Measurements from ENCODE around the gene HBEGF. TPM values are rescaled to one million over a fixed set of nuclear protein-coding genes. Genes with fewer than 3 reads are reported as not detected.

The HBEGF gene
- polyA plus RNA-seq, 3 donors: 25.2 to 548 (median 31.6) TPM

DNA sequence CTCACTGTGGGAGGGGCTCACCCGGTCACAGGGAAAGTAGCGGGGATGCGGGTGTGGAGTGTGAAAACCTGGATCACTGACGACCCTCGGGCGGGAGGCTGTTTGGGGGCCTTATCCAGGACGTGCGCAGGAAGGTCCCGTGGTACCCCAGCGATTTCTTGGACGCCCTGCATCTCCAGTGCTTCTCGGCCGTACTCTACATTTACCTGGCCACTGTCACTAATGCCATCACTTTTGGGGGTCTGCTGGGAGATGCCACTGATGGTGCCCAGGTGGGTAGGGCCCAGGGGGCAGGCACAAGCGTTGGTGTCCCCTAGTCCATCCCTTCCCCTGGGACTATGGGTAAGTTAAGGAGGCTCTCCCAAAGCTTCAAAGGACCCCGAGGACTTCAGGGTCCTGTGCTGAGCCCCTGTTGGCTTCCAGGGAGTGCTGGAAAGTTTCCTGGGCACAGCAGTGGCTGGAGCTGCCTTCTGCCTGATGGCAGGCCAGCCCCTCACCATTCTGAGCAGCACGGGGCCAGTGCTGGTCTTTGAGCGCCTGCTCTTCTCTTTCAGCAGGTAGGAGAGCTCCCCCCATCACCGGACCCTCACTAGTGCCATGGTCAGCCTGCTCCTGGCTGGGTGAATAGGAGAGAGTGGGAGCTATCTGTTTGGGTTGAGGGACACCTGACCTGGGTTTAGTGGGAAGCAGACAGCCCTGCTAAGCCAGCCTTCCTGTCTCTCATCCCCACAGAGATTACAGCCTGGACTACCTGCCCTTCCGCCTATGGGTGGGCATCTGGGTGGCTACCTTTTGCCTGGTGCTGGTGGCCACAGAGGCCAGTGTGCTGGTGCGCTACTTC, 17.4 kb upstream of the HBEGF start:
- Histone ChIP-seq H3K4me1 (ENCODE audit: control insufficient read depth in 1 of 2, insufficient read depth in 2 of 2, low read length in 2 of 2) (peaks cover 4 to 5% of the 10 kb centered on the region in 2 donors), H3K9ac (ENCODE audit: insufficient read depth, low read length, poor library complexity, severe bottlenecking) (no peak overlapping the region), H3K27ac (ENCODE audit: low read depth in 1 of 2, low read length in 2 of 2) (no peak overlapping the region), H3K36me3 (replicated peaks in 1 of 2; ENCODE audit: control insufficient read depth in 1 of 2, insufficient read depth in 2 of 2, low read length in 2 of 2) (no peaks in the 10 kb centered on the region), H3K9me3 (replicated peaks in 1 of 2; ENCODE audit: control insufficient read depth in 1 of 2, insufficient read depth in 1 of 2, low read length in 2 of 2) (no peaks in the 10 kb centered on the region), H4K20me1 (ENCODE audit: insufficient read depth, low read length) (no peaks in the 10 kb centered on the region), H3K79me2 (ENCODE audit: insufficient read depth, low read length) (no peaks in the 10 kb centered on the region), H2AFZ (ENCODE audit: insufficient read depth, low read depth, low read length, poor library complexity, severe bottlenecking) (peak overlapping the region; percentile 62), H3K4me2 (replicated peaks; ENCODE audit: extremely low read depth, low read length, poor library complexity, severe bottlenecking) (peak overlapping the region; percentile 59), H3K27me3 (ENCODE audit: control insufficient read depth in 2 of 2, insufficient read depth in 2 of 2, low read length in 2 of 2) (no peaks in the 10 kb centered on the region), H3K4me3 (replicated peaks in 1 of 3; ENCODE audit: low read depth in 2 of 3, low read length in 3 of 3) (no peak overlapping the region)
- intact Hi-C loops (cut with micrococcal nuclease): loop anchor here in 1 of 2 donors (10.0 kb wide), 1 partner anchor 351 kb away; no protein-coding TSS in a partner anchor
- 57% methylated on average over 12 of the region's 20 CpGs for WGBS (ENCODE audit: insufficient coverage)
- peak overlapping the region; percentile 41 to 79 for H3K4me3 Mint-ChIP-seq
- H3K9me3 Mint-ChIP-seq: no peaks in the 10 kb centered on the region
- peaks cover 5% of the 10 kb centered on the region for H3K4me1 Mint-ChIP-seq
- peak overlapping the region in 1 of 7 donors; percentile 63 for H3K27ac Mint-ChIP-seq
- no peak for DNase-seq
- H3K27me3 Mint-ChIP-seq (ENCODE audit: low read depth in 3 of 3): peaks cover 2 to 4% (median 3%) of the 10 kb centered on the region in 3 donors
- H3K36me3 Mint-ChIP-seq: no peaks in the 10 kb centered on the region
- TF ChIP-seq, protein P1, sequence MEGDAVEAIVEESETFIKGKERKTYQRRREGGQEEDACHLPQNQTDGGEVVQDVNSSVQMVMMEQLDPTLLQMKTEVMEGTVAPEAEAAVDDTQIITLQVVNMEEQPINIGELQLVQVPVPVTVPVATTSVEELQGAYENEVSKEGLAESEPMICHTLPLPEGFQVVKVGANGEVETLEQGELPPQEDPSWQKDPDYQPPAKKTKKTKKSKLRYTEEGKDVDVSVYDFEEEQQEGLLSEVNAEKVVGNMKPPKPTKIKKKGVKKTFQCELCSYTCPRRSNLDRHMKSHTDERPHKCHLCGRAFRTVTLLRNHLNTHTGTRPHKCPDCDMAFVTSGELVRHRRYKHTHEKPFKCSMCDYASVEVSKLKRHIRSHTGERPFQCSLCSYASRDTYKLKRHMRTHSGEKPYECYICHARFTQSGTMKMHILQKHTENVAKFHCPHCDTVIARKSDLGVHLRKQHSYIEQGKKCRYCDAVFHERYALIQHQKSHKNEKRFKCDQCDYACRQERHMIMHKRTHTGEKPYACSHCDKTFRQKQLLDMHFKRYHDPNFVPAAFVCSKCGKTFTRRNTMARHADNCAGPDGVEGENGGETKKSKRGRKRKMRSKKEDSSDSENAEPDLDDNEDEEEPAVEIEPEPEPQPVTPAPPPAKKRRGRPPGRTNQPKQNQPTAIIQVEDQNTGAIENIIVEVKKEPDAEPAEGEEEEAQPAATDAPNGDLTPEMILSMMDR (IDR thresholded peaks at IDR 0.05): no peak

DNA sequence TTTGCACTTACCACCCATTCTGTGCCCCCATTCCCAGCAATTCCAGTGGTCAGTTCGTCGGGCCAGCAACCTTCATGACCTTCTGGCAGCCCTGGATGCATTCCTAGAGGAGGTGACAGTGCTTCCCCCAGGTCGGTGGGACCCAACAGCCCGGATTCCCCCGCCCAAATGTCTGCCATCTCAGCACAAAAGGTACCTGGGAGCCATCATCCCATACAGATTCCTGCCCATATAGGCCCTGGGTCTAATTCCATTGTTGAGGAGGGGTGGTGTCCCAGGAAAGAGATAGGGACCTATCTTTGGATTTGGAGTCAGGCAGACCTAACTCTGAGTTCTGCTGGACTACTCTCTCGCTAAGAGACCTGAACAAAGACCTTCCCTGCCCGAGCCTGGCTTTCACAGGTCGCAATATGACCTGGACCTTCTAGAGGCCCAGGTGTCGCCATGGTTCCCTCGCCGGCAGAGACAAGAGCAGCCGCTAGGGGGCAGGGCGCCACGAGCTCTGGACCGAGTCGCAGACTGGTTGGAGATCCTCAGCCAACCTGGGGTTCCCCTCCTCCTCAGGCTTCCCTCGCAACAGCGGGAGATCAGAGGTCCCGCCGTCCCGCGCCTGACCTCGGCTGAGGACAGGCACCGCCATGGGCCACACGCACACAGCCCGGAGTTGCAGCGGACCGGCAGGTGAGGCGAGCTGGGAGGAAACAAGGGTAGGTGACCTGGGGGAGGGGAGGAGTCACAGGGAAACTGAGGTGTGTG, 16.6 kb upstream of the HBEGF start:
- Mint-ChIP-seq H3K36me3 (no peaks in the 10 kb centered on the region), H3K27me3 (ENCODE audit: low read depth in 3 of 3) (peaks cover 2 to 9% (median 4%) of the 10 kb centered on the region in 3 donors), H3K4me1 (peaks cover 5% of the 10 kb centered on the region), H3K27ac (peak overlapping the region in 2 of 7 donors; percentile 40 to 63), H3K4me3 (peak overlapping the region; percentile 41 to 79), H3K9me3 (no peaks in the 10 kb centered on the region)
- H3K4me1 ChIP-seq (ENCODE audit: control insufficient read depth in 1 of 2, insufficient read depth in 2 of 2, low read length in 2 of 2): peaks cover 4 to 5% of the 10 kb centered on the region in 2 donors
- no peaks in the 10 kb centered on the region for H3K27me3 ChIP-seq (ENCODE audit: control insufficient read depth in 2 of 2, insufficient read depth in 2 of 2, low read length in 2 of 2)
- TF ChIP-seq, protein P1 (IDR thresholded peaks at IDR 0.05): peak; percentile 98
- H3K27ac ChIP-seq (ENCODE audit: low read depth in 1 of 2, low read length in 2 of 2): no peak overlapping the region
- peak; percentile 71 to 85 (median 79) for DNase-seq
- no peak overlapping the region for H3K9ac ChIP-seq (ENCODE audit: insufficient read depth, low read length, poor library complexity, severe bottlenecking)
- 11% methylated on average over 26 of the region's 29 CpGs for WGBS (ENCODE audit: insufficient coverage)
- H3K9me3 ChIP-seq (replicated peaks in 1 of 2; ENCODE audit: control insufficient read depth in 1 of 2, insufficient read depth in 1 of 2, low read length in 2 of 2): no peaks in the 10 kb centered on the region
- H4K20me1 ChIP-seq (ENCODE audit: insufficient read depth, low read length): no peaks in the 10 kb centered on the region
- H3K79me2 ChIP-seq (ENCODE audit: insufficient read depth, low read length): no peaks in the 10 kb centered on the region
- no peaks in the 10 kb centered on the region for H3K36me3 ChIP-seq (replicated peaks in 1 of 2; ENCODE audit: control insufficient read depth in 1 of 2, insufficient read depth in 2 of 2, low read length in 2 of 2)
- H3K4me2 ChIP-seq (replicated peaks; ENCODE audit: extremely low read depth, low read length, poor library complexity, severe bottlenecking): peak overlapping the region; percentile 59
- intact Hi-C loops (cut with micrococcal nuclease): loop anchor here in 1 of 2 donors (10.0 kb wide), 1 partner anchor 352 kb away; no protein-coding TSS in a partner anchor
- no peak overlapping the region for H3K4me3 ChIP-seq (replicated peaks in 1 of 3; ENCODE audit: low read depth in 2 of 3, low read length in 3 of 3)
- peak overlapping the region; percentile 62 for H2AFZ ChIP-seq (ENCODE audit: insufficient read depth, low read depth, low read length, poor library complexity, severe bottlenecking)
